Measurements from ENCODE around the gene CD48.

DNA sequence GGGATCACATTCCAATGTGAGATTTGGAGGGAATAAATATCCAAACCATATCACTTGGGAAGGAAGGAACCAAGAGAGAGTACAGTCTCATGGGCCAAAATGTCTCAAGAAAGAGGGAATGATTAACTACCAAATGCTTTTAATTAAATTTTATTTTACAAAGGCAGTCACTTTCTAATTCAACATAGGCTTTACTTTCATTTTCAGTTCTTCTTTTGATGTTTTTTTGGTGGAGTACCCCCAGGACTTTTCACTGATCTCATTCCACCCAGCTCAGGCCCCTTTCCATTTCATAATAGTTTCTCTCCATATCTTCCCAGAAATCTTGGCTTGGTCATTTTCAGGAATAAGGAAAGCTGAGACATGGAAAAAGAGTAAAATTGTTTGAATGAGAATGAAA, 22.3 kb upstream of the CD48 start:
- TF ChIP-seq, protein P1, sequence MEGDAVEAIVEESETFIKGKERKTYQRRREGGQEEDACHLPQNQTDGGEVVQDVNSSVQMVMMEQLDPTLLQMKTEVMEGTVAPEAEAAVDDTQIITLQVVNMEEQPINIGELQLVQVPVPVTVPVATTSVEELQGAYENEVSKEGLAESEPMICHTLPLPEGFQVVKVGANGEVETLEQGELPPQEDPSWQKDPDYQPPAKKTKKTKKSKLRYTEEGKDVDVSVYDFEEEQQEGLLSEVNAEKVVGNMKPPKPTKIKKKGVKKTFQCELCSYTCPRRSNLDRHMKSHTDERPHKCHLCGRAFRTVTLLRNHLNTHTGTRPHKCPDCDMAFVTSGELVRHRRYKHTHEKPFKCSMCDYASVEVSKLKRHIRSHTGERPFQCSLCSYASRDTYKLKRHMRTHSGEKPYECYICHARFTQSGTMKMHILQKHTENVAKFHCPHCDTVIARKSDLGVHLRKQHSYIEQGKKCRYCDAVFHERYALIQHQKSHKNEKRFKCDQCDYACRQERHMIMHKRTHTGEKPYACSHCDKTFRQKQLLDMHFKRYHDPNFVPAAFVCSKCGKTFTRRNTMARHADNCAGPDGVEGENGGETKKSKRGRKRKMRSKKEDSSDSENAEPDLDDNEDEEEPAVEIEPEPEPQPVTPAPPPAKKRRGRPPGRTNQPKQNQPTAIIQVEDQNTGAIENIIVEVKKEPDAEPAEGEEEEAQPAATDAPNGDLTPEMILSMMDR (IDR thresholded peaks at IDR 0.05; ENCODE audit: borderline replicate concordance, extremely low read depth, low read length, poor library complexity, severe bottlenecking), result no peak
- TF ChIP-seq EZH2 (IDR thresholded peaks at IDR 0.05; ENCODE audit: borderline replicate concordance, low read depth, low read length, severe bottlenecking), result no peak

Measured in DND-41 (cell line).